ENCODE measurements around the gene HLA-A.

- TF ChIP-seq CTCF (IDR thresholded peaks at IDR 0.05) (no peak), EZH2 (IDR thresholded peaks at IDR 0.05) (peak; percentile 35), EZH2phosphoT487 (IDR thresholded peaks at IDR 0.05) (peak; percentile 72)
Observed at GRCh38 chr6:29975561-29975907, 33.2 kb downstream of the HLA-A start.
